Endothelial cell of umbilical vein (primary cell): ENCODE results near the gene PPFIBP1. TPM values are rescaled to one million over a fixed set of nuclear protein-coding genes. Genes with fewer than 3 reads are reported as not detected.

ENCODE experiments used
- BruUV-seq: library from RNA; stranded (reverse); fragments of 400-500 nt; replicated peaks from 2 replicates; lab custom pipeline; 2021; lab: Mats Ljungman, UMichigan
- CTCF ChIA-PET: fragments of 300-600, 350-600 bp; sonication (Branson Sonifier 250); formaldehyde crosslinking; loops from one replicate; lab custom pipeline; 2021; ENCODE audit warnings: antibody characterized with exemption, inconsistent platforms; lab: Charles Lee
- POLR2A ChIA-PET: fragments of 300-600, 350-600 bp; sonication (Branson Sonifier 250); formaldehyde crosslinking; loops from one replicate; lab custom pipeline; 2021; ENCODE audit warnings: antibody characterized with exemption, inconsistent platforms; lab: Charles Lee
- DNase-seq: peaks from one replicate; pipeline ENCODE4 v3.0.0-alpha.2; 2011; ENCODE audit warnings: low read depth, low spot score
- FAIRE-seq: peaks from 2 replicates; lab custom pipeline; 2011; peaks lifted over from hg19 to GRCh38; lab: Jason Lieb, UNC
- H2AFZ ChIP-seq: 2 replicates; pipeline ENCODE4 v1.6.0; 2012; ENCODE audit warnings: low read depth, low read length, control low read depth, inconsistent platforms
- H3K27ac ChIP-seq: 2 replicates; pipeline ENCODE4 v1.5.1; 2011; ENCODE audit warnings: low read depth, mild to moderate bottlenecking, control low read depth, low read length, moderate library complexity; ENCODE audit not compliant: insufficient read depth
- H3K27me3 ChIP-seq, 2 experiments: 2 replicates each; pipeline versions ENCODE4 v1.6.0 to v1.6.1; 2011; ENCODE audit warnings: low read length in 2 of 2, mixed read lengths in 1 of 2; ENCODE audit not compliant: control insufficient read depth in 2 of 2, insufficient read depth in 2 of 2
- H3K36me3 ChIP-seq, 2 experiments: 2 replicates in 1 of 2; 3 replicates in 1 of 2; pipeline ENCODE4 v1.5.1; 2011; ENCODE audit warnings: low read length in 2 of 2, mild to moderate bottlenecking in 1 of 2, moderate library complexity in 1 of 2; ENCODE audit not compliant: control insufficient read depth in 2 of 2, insufficient read depth in 2 of 2; ENCODE audit errors: extremely low read depth in 1 of 2
- H3K4me1 ChIP-seq: 3 replicates; pipeline ENCODE4 v1.5.1; 2011; ENCODE audit warnings: mild to moderate bottlenecking, low read length; ENCODE audit not compliant: control insufficient read depth, insufficient read depth; ENCODE audit errors: extremely low read depth
- H3K4me2 ChIP-seq: 2 replicates; pipeline ENCODE4 v1.6.1; 2011; ENCODE audit warnings: low read length, control low read depth, mixed read lengths; ENCODE audit not compliant: insufficient read depth
- H3K4me3 ChIP-seq, 3 experiments: fragments of 200-600 bp in 1 of 3; sonication (generic), shearing (Covaris generic) in 1 of 3; replicated peaks in 1 of 3; 2 replicates each; pipeline ENCODE4 v1.5.1; 2011 to 2016; ENCODE audit warnings: control low read depth in 3 of 3, low read length in 3 of 3, mild to moderate bottlenecking in 2 of 3, inconsistent platforms in 1 of 3, low read depth in 1 of 3, moderate library complexity in 1 of 3; ENCODE audit not compliant: insufficient read depth in 1 of 3
- H3K79me2 ChIP-seq: 2 replicates; pipeline ENCODE4 v1.6.0; 2012; ENCODE audit warnings: low read length, inconsistent platforms; ENCODE audit not compliant: control insufficient read depth, insufficient read depth
- H3K9ac ChIP-seq: replicated peaks from 2 replicates; pipeline ENCODE3; 2011; ENCODE audit warnings: low read length, control low read depth; ENCODE audit not compliant: insufficient read depth; ENCODE audit errors: extremely low read depth
- H3K9me1 ChIP-seq: replicated peaks from 3 replicates; pipeline ENCODE4 v1.6.0; 2011; ENCODE audit warnings: mild to moderate bottlenecking, low read length; ENCODE audit not compliant: control insufficient read depth, insufficient read depth; ENCODE audit errors: extremely low read depth
- H3K9me3 ChIP-seq: replicated peaks from 2 replicates; pipeline ENCODE4 v1.5.1; 2012; ENCODE audit warnings: low read length, inconsistent platforms; ENCODE audit not compliant: control insufficient read depth, insufficient read depth
- H4K20me1 ChIP-seq: replicated peaks from 2 replicates; pipeline ENCODE3; 2011; ENCODE audit warnings: mild to moderate bottlenecking, low read length; ENCODE audit not compliant: control insufficient read depth, insufficient read depth; ENCODE audit errors: extremely low read depth
- EZH2 ChIP-seq: IDR thresholded peaks from 2 replicates; pipeline ENCODE4 v1.6.1; 2012; ENCODE audit warnings: borderline replicate concordance, low read depth, mild to moderate bottlenecking, moderate library complexity, low read length, inconsistent platforms; ENCODE audit not compliant: severe bottlenecking
- FOS ChIP-seq: IDR thresholded peaks from 2 replicates; pipeline ENCODE4 v1.6.1; 2011; ENCODE audit warnings: mild to moderate bottlenecking, low read length, moderate library complexity, borderline replicate concordance; ENCODE audit not compliant: insufficient read depth
- JUN ChIP-seq: IDR thresholded peaks from 2 replicates; pipeline ENCODE4 v1.6.1; 2011; ENCODE audit warnings: borderline replicate concordance, low read depth; ENCODE audit not compliant: insufficient read length, insufficient read depth
- MYC ChIP-seq: IDR thresholded peaks from one replicate; pipeline ENCODE4 v1.6.1; 2011; ENCODE audit warnings: mild to moderate bottlenecking, low read depth, low read length
- POLR2A ChIP-seq: IDR thresholded peaks from 2 replicates; pipeline ENCODE4 v1.6.1; 2012; ENCODE audit warnings: low read depth, mild to moderate bottlenecking, control low read depth, low read length
- POLR2AphosphoS5 ChIP-seq: IDR thresholded peaks from 2 replicates; pipeline ENCODE4 v1.6.1; 2012; ENCODE audit warnings: low read depth, mild to moderate bottlenecking, control low read depth, low read length, moderate library complexity; ENCODE audit not compliant: insufficient read depth
- dilution Hi-C: fragments of 300-500 bp; cut with MboI; formaldehyde crosslinking; loops from one replicate; pipeline ENCODE4 v1.15.0; 2019; ENCODE audit warnings: low sequenced_read_pairs; ENCODE audit not compliant: extremely low pct_ligation_motif_present
- intact Hi-C: fragments of 100-400 bp; cut with micrococcal nuclease; formaldehyde crosslinking; loops from one replicate; pipeline ENCODE4 v1.10.0; 2022
- polyA plus RNA-seq, 4 experiments: library from polyadenylated mRNA; depleted of rRNA in 3 of 4; stranded (reverse) in 3 of 4; unstranded in 1 of 4; fragments of >200 nt; gene quantifications; 2 replicates each; pipeline versions ENCODE4 v1.2.1 to v1.2.3, GENCODE V29; 2011 to 2012; ENCODE audit warnings: missing spikeins in 1 of 4
- total RNA-seq: library from RNA; stranded (reverse); gene quantifications from 2 replicates; pipeline ENCODE4 v1.2.3, GENCODE V29; 2021
- TF ChIP-seq, protein P1 (sequence below), 2 donors: IDR thresholded peaks; 1 replicate in 1 of 2; 2 replicates in 1 of 2; pipeline ENCODE4 v1.5.1; 2011; ENCODE audit warnings: low read length in 2 of 2, mild to moderate bottlenecking in 2 of 2, moderate library complexity in 2 of 2, control low read depth in 1 of 2, inconsistent platforms in 1 of 2, low read depth in 1 of 2; ENCODE audit not compliant: insufficient read depth in 1 of 2; ENCODE audit errors: extremely low read depth in 1 of 2
- TF ChIP-seq, protein P2 (sequence below): IDR thresholded peaks from 2 replicates; pipeline ENCODE4 v1.6.1; 2011; ENCODE audit not compliant: insufficient read depth, insufficient read length

PPFIBP1 gene
- total and polyA plus RNA-seq, 2 donors (not counting 3 experiments of a cell fraction or from before 2014, with no cell fraction given) = 45.5 to 154 TPM

DNA sequence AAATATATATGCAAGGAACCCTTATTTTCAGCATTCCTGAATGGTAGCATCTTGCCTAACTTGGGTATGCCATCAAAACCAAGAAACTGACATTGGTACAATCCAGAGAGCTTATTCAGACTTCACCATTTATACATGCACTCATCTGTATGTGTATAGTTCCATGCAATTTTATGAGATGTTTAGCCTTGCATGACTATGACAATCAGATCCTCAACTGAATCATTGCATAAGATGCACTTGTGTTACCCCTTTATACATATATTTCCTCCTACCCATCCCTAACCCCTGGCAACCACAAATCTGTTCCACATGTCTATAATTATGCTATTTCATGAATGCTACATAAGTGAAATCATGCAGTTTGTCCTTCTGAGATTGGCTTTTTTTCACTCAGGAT lies 37.0 kb upstream of the PPFIBP1 start:
- no peak overlapping the region for H3K4me3 ChIP-seq
- no peak for FAIRE-seq
- H3K27me3 ChIP-seq = no peaks in the 10 kb centered on the region
- no peaks in the 10 kb centered on the region for H3K9me3 ChIP-seq
- TF ChIP-seq POLR2A = no peak
- TF ChIP-seq FOS = no peak
- TF ChIP-seq, protein P1, sequence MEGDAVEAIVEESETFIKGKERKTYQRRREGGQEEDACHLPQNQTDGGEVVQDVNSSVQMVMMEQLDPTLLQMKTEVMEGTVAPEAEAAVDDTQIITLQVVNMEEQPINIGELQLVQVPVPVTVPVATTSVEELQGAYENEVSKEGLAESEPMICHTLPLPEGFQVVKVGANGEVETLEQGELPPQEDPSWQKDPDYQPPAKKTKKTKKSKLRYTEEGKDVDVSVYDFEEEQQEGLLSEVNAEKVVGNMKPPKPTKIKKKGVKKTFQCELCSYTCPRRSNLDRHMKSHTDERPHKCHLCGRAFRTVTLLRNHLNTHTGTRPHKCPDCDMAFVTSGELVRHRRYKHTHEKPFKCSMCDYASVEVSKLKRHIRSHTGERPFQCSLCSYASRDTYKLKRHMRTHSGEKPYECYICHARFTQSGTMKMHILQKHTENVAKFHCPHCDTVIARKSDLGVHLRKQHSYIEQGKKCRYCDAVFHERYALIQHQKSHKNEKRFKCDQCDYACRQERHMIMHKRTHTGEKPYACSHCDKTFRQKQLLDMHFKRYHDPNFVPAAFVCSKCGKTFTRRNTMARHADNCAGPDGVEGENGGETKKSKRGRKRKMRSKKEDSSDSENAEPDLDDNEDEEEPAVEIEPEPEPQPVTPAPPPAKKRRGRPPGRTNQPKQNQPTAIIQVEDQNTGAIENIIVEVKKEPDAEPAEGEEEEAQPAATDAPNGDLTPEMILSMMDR (IDR thresholded peaks at IDR 0.05; ENCODE audit: extremely low read depth in 1 of 2, insufficient read depth in 1 of 2, low read depth in 1 of 2, low read length in 2 of 2) = no peak
- TF ChIP-seq EZH2 = no peak
- no peak for TF ChIP-seq JUN
- no peak for TF ChIP-seq POLR2AphosphoS5
- TF ChIP-seq, protein P2, sequence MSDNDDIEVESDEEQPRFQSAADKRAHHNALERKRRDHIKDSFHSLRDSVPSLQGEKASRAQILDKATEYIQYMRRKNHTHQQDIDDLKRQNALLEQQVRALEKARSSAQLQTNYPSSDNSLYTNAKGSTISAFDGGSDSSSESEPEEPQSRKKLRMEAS = no peak
- no peak for TF ChIP-seq MYC
- H2AFZ ChIP-seq = no peak overlapping the region
- no peaks in the 10 kb centered on the region for H3K9me1 ChIP-seq
- no peaks in the 10 kb centered on the region for H3K4me1 ChIP-seq
- no peak overlapping the region for H3K27ac ChIP-seq
- H3K4me2 ChIP-seq = no peak overlapping the region
- no TSS peak for BruUV-seq
- dilution Hi-C loops (no loop called here), intact Hi-C loops (no loop called here)
- no peak for DNase-seq
- ChIA-PET POLR2A (no interaction called here), CTCF (no interaction called here)
- no peaks in the 10 kb centered on the region for H3K36me3 ChIP-seq
- no peaks in the 10 kb centered on the region for H4K20me1 ChIP-seq
- no peak overlapping the region for H3K9ac ChIP-seq
- H3K79me2 ChIP-seq = no peaks in the 10 kb centered on the region
